OCI-LY1 (cell line): ENCODE results near the gene SUSD6.
"Not testable (repeated sequence)": the region's sequence is repeated elsewhere in the genome, so short reads cannot be mapped to it uniquely, and the experiment has no call there.

ENCODE experiments used
- H2AFZ ChIP-seq: fragments of 200-600 bp; sonication (generic), shearing (Covaris generic); 2 replicates; pipeline ENCODE4 v1.6.0; 2014; ENCODE audit warnings: antibody characterized with exemption, mild to moderate bottlenecking, low read length
- H3F3A ChIP-seq: fragments of 200-600 bp; sonication (generic), shearing (Covaris generic); 2 replicates; pipeline ENCODE4 v1.6.0; 2014; ENCODE audit warnings: mild to moderate bottlenecking, antibody characterized with exemption, low read length, moderate library complexity; ENCODE audit not compliant: insufficient read depth
- H3K27ac ChIP-seq: fragments of 200-600 bp; sonication (generic); 2 replicates; pipeline ENCODE4 v1.5.1; 2014; ENCODE audit warnings: low read length, mixed run types, mild to moderate bottlenecking, low read depth; ENCODE audit not compliant: poor library complexity, severe bottlenecking
- H3K27me3 ChIP-seq: fragments of 200-600 bp; sonication (generic); 2 replicates; pipeline ENCODE4 v1.6.0; 2014; ENCODE audit warnings: antibody characterized with exemption, mild to moderate bottlenecking, low read length, moderate library complexity; ENCODE audit not compliant: insufficient read depth
- H3K36me3 ChIP-seq: fragments of 200-600 bp; sonication (generic); 2 replicates; pipeline ENCODE4 v1.6.1; 2014; ENCODE audit warnings: mild to moderate bottlenecking, antibody characterized with exemption, low read length, moderate library complexity, mixed read lengths; ENCODE audit not compliant: insufficient read depth
- H3K4me1 ChIP-seq: fragments of 200-600 bp; sonication (generic); 2 replicates; pipeline ENCODE4 v1.5.1; 2014; ENCODE audit warnings: mild to moderate bottlenecking, low read length, moderate library complexity; ENCODE audit not compliant: insufficient read depth, severe bottlenecking
- H3K4me2 ChIP-seq: fragments of 200-600 bp; sonication (generic), shearing (Covaris generic); 2 replicates; pipeline ENCODE4 v1.6.1; 2014; ENCODE audit warnings: low read length
- H3K4me3 ChIP-seq: fragments of 200-600 bp; sonication (generic); 2 replicates; pipeline ENCODE4 v1.5.1; 2014; ENCODE audit warnings: low read length, low read depth, mild to moderate bottlenecking, mixed read lengths; ENCODE audit not compliant: poor library complexity, severe bottlenecking
- H3K79me2 ChIP-seq: fragments of 200-600 bp; shearing (Covaris generic); 2 replicates; pipeline ENCODE4 v1.6.1; 2016; ENCODE audit warnings: mixed run types, low read length, mixed read lengths; ENCODE audit not compliant: insufficient read depth
- H3K9ac ChIP-seq: fragments of 200-600 bp; sonication (generic), shearing (Covaris generic); 2 replicates; pipeline ENCODE4 v1.6.1; 2014; ENCODE audit warnings: mild to moderate bottlenecking, low read length, mixed read lengths
- H3K9me2 ChIP-seq: fragments of 200-600 bp; sonication (generic), shearing (Covaris generic); 2 replicates; pipeline ENCODE4 v1.6.1; 2014; ENCODE audit warnings: low read depth, mild to moderate bottlenecking, low read length, mixed read lengths
- H3K9me3 ChIP-seq: fragments of 200-600 bp; shearing (Covaris generic); 2 replicates; pipeline ENCODE4 v1.6.1; 2014; ENCODE audit warnings: low read length, mixed read lengths
- H4K20me1 ChIP-seq: fragments of 200-600 bp; sonication (generic), shearing (Covaris generic); 2 replicates; pipeline ENCODE4 v1.6.0; 2016; ENCODE audit warnings: mild to moderate bottlenecking, low read length; ENCODE audit not compliant: insufficient read depth
- CTCF ChIP-seq: fragments of 200-600 bp; sonication (generic), shearing (Covaris generic); IDR thresholded peaks from 2 replicates; pipeline ENCODE4 v1.5.1; 2017; ENCODE audit warnings: mild to moderate bottlenecking, antibody characterized with exemption, low read length, moderate library complexity, mixed read lengths
- EZH2 ChIP-seq: fragments of 200-600 bp; sonication (generic), shearing (Covaris generic); IDR thresholded peaks from 2 replicates; pipeline ENCODE4 v1.8.0; 2017; ENCODE audit warnings: borderline replicate concordance, mixed run types, mild to moderate bottlenecking, antibody characterized with exemption, low read length, moderate library complexity, mixed read lengths

SUSD6 gene

GRCh38 chr14:69727860-69728259, 116.5 kb downstream of the SUSD6 start:
- no peaks in the 10 kb centered on the region for H3K36me3 ChIP-seq
- H3K4me2 ChIP-seq, result no peak overlapping the region
- no peak overlapping the region for H2AFZ ChIP-seq

GRCh38 chr14:69731919-69732598, 120.7 kb downstream of the SUSD6 start:
- not testable (repeated sequence) for H4K20me1 ChIP-seq, H3K9me3 ChIP-seq, H3K9ac ChIP-seq, H3K4me3 ChIP-seq, H3F3A ChIP-seq, H2AFZ ChIP-seq, H3K79me2 ChIP-seq, H3K4me1 ChIP-seq, H3K4me2 ChIP-seq, H3K27ac ChIP-seq, H3K27me3 ChIP-seq, H3K9me2 ChIP-seq, H3K36me3 ChIP-seq

More at GRCh38 chr14:69727860-69728259, 116.5 kb downstream of the SUSD6 start:
- Histone ChIP-seq H3K27me3 (no peaks in the 10 kb centered on the region), H3K27ac (no peak overlapping the region), H3K79me2 (no peaks in the 10 kb centered on the region), H3K9ac (no peak overlapping the region), H3K9me2 (no peaks in the 10 kb centered on the region), H3F3A (no peaks in the 10 kb centered on the region), H3K4me3 (no peak overlapping the region), H3K4me1 (peaks cover 11% of the 10 kb centered on the region), H3K9me3 (no peaks in the 10 kb centered on the region), H4K20me1 (no peaks in the 10 kb centered on the region)
- no peak for TF ChIP-seq CTCF
- TF ChIP-seq EZH2, result no peak

GRCh38 chr14:69736405-69736804, 125.0 kb downstream of the SUSD6 start:
- H3K9me3 ChIP-seq, H3K79me2 ChIP-seq, H3F3A ChIP-seq, H3K4me3 ChIP-seq, H3K27ac ChIP-seq, H3K4me1 ChIP-seq, H3K36me3 ChIP-seq, H3K9me2 ChIP-seq, H3K27me3 ChIP-seq, H4K20me1 ChIP-seq, H3K4me2 ChIP-seq, H3K9ac ChIP-seq, H2AFZ ChIP-seq: not testable (repeated sequence)

- Histone ChIP-seq H3K36me3 (no peaks in the 10 kb centered on the region), H2AFZ (no peak overlapping the region), H3K4me3 (no peak overlapping the region), H4K20me1 (no peaks in the 10 kb centered on the region), H3F3A (no peaks in the 10 kb centered on the region), H3K79me2 (no peaks in the 10 kb centered on the region), H3K9ac (no peak overlapping the region), H3K9me2 (no peaks in the 10 kb centered on the region), H3K27ac (no peak overlapping the region), H3K9me3 (peaks cover 7% of the 10 kb centered on the region; the same call in 1 of the 2 replicates), H3K27me3 (no peaks in the 10 kb centered on the region), H3K4me2 (no peak overlapping the region), H3K4me1 (peaks cover under 1% of the 10 kb centered on the region)
- TF ChIP-seq EZH2 (no peak), CTCF (no peak)
Observed at GRCh38 chr14:69741055-69741454, 129.7 kb downstream of the SUSD6 start.
